GM12801 (cell line): ENCODE data around the gene TMEM26.

Experiments used
- TF ChIP-seq, protein P1 (sequence below): IDR thresholded peaks from one replicate; pipeline ENCODE4 v1.5.1; 2011; ENCODE audit warnings: control low read depth; ENCODE audit not compliant: insufficient read length; ENCODE audit errors: extremely low read depth

TMEM26 gene

DNA sequence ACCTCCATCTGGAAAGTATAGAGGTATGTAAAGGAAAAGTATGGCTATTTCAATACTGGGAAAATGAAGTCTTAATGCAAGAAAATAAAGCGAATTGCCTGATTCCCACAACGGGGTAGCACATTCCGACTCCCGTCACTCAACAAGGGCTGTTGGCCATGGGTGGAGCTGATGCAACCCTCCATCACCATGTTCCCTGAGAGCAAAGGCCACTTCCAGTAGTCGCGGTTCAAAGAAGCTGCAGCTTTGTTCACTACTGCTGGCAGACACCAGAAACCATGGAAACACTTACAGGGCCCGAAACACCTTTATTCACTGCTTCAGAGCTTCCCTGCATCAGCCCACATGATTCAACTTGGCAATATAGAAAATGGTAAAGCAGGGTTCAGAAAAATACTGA, 44.0 kb downstream of the TMEM26 start:
- TF ChIP-seq, protein P1, sequence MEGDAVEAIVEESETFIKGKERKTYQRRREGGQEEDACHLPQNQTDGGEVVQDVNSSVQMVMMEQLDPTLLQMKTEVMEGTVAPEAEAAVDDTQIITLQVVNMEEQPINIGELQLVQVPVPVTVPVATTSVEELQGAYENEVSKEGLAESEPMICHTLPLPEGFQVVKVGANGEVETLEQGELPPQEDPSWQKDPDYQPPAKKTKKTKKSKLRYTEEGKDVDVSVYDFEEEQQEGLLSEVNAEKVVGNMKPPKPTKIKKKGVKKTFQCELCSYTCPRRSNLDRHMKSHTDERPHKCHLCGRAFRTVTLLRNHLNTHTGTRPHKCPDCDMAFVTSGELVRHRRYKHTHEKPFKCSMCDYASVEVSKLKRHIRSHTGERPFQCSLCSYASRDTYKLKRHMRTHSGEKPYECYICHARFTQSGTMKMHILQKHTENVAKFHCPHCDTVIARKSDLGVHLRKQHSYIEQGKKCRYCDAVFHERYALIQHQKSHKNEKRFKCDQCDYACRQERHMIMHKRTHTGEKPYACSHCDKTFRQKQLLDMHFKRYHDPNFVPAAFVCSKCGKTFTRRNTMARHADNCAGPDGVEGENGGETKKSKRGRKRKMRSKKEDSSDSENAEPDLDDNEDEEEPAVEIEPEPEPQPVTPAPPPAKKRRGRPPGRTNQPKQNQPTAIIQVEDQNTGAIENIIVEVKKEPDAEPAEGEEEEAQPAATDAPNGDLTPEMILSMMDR: no peak

DNA sequence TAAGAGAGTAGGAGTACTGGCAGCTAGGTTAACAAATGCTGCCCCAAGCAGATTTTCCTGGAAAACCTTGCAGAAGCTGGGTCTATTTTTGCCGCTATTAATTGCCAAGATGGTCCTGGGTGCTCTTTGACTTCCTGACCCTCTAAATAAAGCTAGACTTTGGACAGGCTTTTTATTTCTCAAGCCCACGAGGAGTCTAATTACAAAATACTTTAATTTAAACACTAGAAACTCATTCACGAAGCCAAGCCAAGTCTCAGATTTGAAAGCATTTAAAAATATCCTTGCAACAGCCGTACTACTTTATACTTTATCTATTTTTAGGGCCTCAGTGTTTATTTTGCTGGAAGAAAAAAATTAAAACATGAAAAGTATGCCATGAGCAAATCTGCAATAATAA, 45.1 kb downstream of the TMEM26 start:
- TF ChIP-seq, protein P1: no peak

DNA sequence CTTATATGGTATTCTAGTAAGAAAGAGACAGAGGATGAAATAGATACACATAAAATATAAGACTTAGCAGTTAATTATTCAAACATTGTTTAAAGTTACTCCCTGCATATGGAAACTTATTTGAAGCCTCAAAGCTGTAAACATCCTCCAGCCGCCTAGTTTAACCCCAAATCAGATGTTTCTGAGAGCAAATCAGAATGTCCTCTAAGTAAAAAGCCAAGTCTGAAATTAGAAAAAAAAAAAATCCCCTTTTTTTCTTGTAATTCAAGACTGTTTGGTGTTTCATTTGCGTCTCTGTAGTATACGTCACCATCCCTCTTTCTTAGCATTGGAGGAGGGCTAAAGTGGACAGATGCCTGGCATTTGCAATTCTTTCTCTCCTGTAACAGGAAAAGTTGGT, 46.4 kb downstream of the TMEM26 start:
- TF ChIP-seq, protein P1: no peak

DNA sequence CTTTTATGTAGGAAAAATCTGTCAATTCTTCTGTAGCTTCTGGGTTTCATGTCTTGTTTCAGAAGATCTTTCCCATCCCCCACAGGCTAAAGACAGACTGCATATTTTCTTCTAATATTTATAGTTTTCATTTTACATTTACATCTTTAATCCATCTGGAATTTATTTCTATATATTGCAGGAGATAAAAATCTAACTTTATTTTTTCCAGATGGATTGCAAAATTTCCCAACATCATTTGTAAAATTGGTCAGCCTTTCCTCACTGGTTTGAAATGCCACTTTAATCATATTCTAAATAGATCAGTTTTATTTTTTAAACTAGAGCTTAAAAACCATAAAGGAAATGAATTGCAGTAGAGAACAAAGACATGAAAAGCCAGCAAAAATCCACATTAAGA, 46.9 kb downstream of the TMEM26 start:
- TF ChIP-seq, protein P1: no peak

DNA sequence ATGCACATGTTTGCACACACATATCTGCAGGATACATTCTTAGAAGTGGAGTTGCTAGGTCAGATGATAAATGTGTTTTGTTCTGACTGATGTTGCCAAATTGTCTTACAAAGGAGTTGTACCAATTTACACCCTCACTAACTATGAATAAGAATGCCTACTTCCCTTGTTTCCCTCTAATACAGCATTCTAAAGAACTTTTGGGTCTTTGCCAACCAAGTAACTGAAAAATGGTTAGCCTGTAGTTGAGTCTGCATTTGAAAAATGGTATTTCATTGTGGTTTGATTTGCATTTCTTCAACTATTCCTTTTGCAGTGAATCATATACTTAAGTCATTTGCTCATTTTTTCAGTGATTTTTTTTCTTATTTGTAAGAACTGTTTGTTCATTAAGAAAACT, 48.4 kb downstream of the TMEM26 start:
- TF ChIP-seq, protein P1: no peak

DNA sequence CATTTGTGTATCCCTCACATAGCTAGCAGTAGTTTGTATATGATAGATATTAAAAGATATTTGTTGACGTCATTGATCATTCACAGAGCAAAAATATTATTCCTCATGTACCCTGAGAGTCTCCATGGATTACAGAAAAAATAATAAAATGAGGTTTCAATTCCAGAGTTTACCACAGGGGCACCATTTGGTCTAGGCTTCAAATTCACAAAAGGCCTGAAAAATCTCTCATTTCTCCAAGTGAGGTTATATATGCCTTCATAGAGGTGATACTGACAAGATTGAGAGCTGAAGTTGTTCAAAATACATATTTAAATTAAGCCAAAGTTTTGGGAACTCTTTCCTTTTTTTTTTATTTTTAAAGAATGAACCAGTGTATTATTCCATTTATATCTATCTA, 52.7 kb downstream of the TMEM26 start:
- TF ChIP-seq, protein P1: no peak

DNA sequence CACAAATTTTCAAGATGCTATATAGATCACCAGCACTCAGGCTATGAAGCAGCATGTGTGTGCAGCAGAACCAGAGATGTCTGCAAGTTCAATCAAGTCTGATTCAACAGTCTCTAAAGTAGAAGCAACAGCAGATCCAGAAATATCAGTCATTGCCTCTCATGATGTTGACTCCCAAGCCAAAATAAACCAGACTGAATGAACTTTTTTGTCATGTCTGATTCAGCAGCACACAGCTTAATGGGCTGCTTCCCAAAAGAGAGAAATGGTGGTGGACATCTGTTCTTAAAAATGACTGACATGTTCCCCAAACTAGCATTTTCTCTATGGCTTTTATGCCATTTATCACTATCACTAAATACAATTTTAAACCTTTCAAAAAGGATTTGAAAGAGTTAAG, 53.8 kb downstream of the TMEM26 start:
- TF ChIP-seq, protein P1: no peak
